ENCODE measurements around the gene FBXO5.

FBXO5 gene

GRCh38 chr6:152952866-152953509 is 29.9 kb downstream of the FBXO5 start:
- in situ Hi-C loops (cut with MboI; ENCODE audit: low pct_unique_long_range_greater_than_20kb, low sequenced_read_pairs, unreplicated experiment), result no loop called here
- peak; percentile 31 for DNase-seq (ENCODE audit: low spot score)
- TF ChIP-seq, protein P1, sequence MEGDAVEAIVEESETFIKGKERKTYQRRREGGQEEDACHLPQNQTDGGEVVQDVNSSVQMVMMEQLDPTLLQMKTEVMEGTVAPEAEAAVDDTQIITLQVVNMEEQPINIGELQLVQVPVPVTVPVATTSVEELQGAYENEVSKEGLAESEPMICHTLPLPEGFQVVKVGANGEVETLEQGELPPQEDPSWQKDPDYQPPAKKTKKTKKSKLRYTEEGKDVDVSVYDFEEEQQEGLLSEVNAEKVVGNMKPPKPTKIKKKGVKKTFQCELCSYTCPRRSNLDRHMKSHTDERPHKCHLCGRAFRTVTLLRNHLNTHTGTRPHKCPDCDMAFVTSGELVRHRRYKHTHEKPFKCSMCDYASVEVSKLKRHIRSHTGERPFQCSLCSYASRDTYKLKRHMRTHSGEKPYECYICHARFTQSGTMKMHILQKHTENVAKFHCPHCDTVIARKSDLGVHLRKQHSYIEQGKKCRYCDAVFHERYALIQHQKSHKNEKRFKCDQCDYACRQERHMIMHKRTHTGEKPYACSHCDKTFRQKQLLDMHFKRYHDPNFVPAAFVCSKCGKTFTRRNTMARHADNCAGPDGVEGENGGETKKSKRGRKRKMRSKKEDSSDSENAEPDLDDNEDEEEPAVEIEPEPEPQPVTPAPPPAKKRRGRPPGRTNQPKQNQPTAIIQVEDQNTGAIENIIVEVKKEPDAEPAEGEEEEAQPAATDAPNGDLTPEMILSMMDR (IDR thresholded peaks at IDR 0.05; ENCODE audit: extremely low read depth, insufficient read depth, missing control alignments), result peak; percentile 69

DNA sequence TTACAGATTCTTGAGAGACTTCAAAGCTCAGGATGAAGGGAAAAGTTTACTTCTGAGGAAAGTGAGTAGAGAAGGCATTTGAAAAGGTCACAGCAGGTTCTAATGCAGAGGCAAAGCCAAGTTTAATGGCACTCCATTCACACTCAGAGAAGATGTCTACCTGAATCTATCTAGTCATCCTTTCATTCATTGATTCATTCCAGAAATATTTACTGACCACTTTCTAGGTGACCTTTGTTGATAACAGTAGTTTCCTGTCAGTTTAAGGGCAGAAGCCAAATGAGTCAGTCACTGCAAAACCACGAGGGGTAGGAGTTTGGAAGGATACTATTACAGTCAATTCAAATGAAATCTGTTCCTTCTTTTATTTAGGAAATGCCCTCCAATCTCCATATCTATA is 30.8 kb downstream of the FBXO5 start:
- TF ChIP-seq, protein P1 (IDR thresholded peaks at IDR 0.05; ENCODE audit: extremely low read depth, insufficient read depth, missing control alignments), result no peak
- in situ Hi-C loops (cut with MboI; ENCODE audit: low pct_unique_long_range_greater_than_20kb, low sequenced_read_pairs, unreplicated experiment), result no loop called here
- no peak for DNase-seq (ENCODE audit: low spot score)

DNA sequence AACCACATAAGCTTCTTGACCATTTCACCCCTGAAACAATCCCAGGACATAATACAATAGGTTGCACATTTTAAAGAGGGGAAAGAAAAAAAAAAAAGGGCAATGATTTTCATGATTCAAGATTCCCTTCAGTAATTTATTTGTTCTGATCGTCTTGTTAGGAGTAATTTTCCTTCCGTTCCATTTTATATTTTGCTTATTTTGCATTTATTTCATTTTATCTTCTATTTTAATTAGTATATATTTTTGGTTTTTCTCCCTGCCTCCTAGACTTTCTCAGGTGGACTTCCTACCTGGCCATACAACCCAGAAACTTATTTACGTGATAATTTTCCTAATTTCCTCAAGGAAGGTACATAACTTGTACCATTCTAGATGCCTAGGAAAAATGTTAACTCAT is 32.6 kb downstream of the FBXO5 start:
- TF ChIP-seq, protein P1 (IDR thresholded peaks at IDR 0.05; ENCODE audit: extremely low read depth, insufficient read depth, missing control alignments), result no peak
- no peak for DNase-seq (ENCODE audit: low spot score)
- in situ Hi-C loops (cut with MboI; ENCODE audit: low pct_unique_long_range_greater_than_20kb, low sequenced_read_pairs, unreplicated experiment), result no loop called here

GRCh38 chr6:152948150-152948768 is 34.6 kb downstream of the FBXO5 start:
- peak; percentile 34 for DNase-seq (ENCODE audit: low spot score)

DNA sequence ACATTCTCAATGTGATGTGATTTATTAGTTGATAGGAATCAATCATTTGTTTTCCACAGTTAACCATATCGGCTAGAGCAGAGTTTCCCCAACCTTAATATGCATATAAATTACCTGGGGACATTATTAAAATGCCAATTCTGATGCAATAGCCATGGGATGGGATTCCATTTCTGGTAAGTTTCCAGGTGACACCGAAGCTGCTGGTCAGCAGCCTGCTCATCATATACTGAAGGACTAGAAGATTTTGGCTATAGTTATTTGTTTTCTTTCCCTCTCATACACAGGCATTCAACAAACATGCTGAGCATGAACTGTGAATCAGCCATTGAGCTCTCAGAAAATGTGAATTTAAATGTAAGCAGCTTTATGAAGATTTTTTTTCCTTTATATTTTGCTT is 35.8 kb downstream of the FBXO5 start:
- no peak for DNase-seq (ENCODE audit: low spot score)
- in situ Hi-C loops (cut with MboI; ENCODE audit: low pct_unique_long_range_greater_than_20kb, low sequenced_read_pairs, unreplicated experiment), result no loop called here
- TF ChIP-seq, protein P1 (IDR thresholded peaks at IDR 0.05; ENCODE audit: extremely low read depth, insufficient read depth, missing control alignments), result no peak

More at GRCh38 chr6:152948150-152948768, 34.6 kb downstream of the FBXO5 start:
- TF ChIP-seq, protein P1 (IDR thresholded peaks at IDR 0.05; ENCODE audit: extremely low read depth, insufficient read depth, missing control alignments), result peak; percentile 68
- in situ Hi-C loops (cut with MboI; ENCODE audit: low pct_unique_long_range_greater_than_20kb, low sequenced_read_pairs, unreplicated experiment), result no loop called here

DNA sequence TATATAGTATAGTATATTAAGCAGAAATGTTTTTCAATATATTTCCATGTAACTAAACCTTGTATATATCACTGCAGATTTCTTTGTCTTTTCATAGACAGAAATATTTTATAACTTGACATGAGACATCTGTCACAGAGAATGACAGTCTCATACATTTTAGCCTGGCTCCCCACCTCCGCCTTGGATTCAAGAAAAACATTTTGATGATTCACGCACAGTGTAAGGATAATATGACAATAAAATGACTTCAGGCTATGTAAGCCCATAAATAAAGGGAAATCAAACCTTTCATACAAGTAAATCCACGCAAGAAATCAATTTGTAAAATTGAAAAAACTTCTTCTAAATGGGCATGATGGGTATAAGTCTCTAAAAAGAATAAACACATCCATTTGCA is 36.4 kb downstream of the FBXO5 start:
- in situ Hi-C loops (cut with MboI; ENCODE audit: low pct_unique_long_range_greater_than_20kb, low sequenced_read_pairs, unreplicated experiment), result no loop called here
- no peak for DNase-seq (ENCODE audit: low spot score)
- TF ChIP-seq, protein P1 (IDR thresholded peaks at IDR 0.05; ENCODE audit: extremely low read depth, insufficient read depth, missing control alignments), result no peak

Data from GM13977 (cell line).